ENCODE results near the gene MAN2A2.
"Not testable (repeated sequence)": the region's sequence is repeated elsewhere in the genome, so short reads cannot be mapped to it uniquely, and the experiment has no call there.

MAN2A2 gene

DNA sequence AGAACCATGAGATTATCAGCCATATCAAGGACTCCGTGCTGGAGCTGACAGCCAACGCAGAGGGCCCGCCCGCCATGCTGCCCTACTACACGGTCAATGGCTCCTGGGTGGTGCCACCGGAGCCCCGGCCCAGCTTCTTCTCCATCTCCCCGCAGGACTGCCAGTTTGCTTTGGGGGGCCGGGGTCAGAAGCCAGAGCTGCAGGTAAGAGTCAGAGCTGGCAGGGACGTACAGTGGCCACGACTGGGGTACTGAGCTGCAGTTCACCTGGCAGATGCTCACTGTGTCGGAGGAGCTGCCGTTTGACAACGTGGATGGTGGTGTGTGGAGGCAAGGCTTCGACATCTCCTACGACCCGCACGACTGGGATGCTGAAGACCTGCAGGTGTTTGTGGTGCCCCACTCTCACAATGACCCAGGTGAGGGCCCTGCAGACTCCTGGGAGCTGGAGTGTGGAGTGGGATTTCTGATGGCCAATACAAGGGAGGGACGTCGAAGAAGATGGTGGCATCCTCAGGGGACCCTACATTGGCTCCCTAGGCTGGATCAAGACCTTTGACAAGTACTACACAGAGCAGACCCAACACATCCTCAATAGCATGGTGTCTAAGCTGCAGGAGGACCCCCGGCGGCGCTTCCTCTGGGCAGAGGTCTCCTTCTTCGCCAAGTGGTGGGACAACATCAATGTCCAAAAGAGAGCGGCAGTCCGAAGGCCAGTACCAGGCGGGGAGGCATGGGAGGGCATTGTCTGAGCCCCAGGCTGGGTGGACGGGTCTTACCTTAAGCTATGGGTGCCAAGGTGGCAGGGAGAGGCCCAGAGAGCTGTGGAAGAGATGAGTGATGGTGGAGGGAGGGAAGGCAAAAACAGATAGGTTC is 2.4 kb downstream of the MAN2A2 start:
- DNase-seq = no peak

DNA sequence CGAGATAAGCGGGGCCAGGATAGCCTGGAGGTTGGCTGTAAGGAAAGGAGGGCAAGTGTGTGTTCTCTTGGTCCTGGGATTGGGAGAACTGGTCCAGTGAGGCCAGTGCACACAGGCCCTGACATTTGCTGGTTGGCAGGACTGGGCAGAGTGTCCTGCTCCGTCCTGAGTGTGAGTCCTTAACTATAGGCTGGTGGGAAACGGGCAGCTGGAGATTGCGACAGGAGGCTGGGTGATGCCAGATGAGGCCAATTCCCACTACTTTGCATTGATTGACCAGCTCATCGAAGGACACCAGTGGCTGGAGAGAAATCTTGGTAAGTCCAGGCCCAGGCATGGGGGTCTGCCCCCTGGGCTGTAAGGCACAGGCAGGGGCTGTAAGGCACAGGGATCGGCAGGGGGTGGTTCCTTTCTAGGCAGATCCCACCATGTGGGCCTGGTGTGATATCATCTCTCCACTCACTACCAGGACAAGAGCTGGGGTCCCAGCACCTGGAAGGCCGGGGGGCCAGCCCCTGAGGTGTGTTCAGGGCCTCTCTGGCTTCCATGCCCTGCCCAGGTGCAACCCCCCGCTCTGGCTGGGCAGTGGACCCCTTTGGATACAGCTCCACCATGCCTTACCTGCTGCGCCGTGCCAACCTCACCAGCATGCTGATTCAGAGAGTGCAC is 3.2 kb downstream of the MAN2A2 start:
- DNase-seq = no peak

DNA sequence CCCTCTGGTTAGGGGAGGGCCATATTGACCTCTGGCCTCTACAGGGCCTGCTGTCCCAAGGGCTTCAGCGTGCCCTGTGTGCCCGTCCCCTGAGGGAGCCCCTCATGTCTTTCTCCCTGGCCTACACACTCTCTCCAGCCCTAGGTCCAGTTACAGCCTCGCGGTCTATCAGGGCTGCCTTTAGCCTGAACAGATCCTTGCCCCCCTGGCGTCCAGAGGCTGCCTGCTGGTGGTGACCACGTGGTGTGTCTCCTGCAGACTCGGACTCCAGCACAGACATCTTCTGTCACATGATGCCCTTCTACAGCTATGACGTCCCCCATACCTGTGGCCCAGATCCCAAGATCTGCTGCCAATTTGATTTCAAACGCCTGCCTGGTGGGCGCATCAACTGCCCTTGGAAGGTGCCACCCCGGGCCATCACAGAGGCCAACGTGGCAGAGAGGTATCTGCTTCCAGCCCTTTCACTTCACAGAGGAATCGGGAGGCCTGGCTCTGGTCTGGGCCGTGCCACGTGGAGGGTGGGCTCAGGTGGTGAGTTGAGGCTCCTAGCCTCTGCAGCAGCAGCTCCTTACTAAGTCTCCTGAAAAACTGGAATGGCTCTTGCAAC is 4.1 kb downstream of the MAN2A2 start:
- DNase-seq = no peak

DNA sequence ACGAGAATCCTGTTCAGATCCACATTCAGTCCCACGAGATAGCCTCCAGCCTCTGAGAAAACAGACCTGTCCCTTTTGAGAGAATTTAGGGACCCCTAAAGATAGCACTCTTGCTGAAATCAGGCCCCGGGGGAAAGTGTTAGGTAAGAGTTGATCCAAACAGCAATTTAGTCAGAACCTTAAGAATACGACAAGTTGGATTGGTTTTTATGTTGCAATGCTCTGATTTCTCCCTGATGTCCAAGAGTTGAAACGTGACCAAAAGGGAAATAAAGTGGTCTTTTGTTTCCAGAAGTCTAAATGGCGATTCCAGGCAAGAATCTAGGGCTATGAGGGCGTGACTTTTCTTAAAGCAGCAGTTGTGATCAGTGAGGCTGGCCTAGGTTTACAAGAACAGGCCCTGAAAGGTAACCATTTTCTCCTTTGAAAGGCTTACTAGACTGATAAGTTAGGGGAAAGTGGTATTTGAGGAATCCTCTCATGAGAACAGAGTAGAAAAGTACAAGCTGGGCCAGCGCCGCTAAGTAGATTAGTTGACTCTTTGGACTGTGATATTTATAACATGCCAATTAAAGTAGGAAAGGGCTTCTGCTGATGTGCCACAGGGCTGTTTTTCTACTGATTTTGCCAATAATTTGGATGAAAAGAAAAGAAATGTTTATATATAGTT is 4.9 kb downstream of the MAN2A2 start:
- DNase-seq = no peak

DNA sequence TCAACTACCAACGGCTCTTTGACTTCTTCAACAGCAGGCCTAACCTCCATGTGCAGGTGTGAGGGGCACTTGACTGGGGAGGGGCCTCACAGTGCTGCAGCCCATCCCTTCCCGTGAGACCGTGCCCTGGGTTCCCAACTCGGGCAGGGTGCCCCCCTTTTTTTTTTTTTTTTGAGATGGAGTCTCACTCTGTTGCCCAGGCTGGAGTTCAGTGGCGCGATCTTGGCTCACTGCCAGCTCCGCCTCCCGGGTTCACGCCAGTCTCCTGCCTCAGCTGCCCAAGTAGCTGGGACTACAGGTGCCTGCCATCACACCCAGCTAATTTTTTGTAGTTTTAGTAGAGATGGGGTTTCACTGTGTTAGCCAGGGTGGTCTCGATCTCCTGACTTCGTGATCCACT is 6.3 kb downstream of the MAN2A2 start:
- not testable (repeated sequence) for DNase-seq

DNA sequence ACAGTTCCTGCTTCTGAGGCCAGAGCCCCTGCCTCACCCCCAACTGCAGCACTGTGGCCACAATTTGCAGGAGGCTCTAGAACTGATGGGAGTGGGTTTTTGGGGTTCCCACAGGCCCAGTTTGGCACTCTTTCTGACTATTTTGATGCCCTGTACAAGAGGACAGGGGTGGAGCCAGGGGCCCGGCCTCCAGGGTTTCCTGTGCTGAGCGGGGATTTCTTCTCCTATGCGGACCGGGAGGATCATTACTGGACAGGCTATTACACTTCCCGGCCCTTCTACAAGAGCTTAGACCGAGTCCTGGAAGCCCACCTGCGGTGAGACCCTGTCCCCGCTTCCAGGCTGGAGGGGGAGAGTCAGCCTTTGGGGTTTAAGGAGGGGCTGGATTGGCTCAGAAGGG is 6.9 kb downstream of the MAN2A2 start:
- DNase-seq = no peak

DNA sequence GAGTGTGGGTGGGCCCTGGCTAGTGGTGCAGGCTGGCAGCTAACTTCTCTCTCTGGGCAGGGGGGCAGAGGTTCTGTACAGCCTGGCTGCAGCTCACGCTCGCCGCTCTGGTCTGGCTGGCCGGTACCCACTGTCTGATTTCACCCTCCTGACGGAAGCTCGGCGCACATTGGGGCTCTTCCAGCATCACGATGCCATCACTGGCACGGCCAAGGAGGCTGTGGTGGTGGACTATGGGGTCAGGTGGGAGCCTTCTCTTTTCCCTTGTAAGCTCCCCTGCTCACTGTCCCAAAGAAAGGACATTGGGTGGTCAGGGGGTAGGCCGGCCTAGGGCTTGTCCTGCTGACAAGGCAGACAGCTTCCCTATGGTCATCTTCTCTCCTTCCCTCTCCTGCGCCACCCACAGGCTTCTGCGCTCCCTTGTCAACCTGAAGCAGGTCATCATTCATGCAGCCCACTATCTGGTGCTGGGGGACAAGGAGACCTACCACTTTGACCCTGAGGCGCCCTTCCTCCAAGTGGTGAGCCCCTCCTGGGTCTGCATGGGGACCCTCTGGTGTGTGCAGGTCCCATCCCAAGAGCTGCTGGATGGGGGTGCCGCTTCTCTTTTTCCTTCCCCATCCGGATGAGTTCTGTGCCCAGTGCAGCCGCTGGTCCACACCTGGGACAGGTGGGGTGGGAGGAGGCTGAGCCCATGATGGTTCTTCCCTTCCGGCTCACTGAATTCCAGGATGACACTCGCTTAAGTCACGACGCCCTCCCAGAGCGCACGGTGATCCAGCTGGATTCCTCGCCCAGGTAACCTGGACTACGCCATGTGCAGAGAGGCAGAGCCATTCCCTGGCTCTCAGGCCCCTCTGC is 7.6 kb downstream of the MAN2A2 start:
- DNase-seq = no peak

DNA sequence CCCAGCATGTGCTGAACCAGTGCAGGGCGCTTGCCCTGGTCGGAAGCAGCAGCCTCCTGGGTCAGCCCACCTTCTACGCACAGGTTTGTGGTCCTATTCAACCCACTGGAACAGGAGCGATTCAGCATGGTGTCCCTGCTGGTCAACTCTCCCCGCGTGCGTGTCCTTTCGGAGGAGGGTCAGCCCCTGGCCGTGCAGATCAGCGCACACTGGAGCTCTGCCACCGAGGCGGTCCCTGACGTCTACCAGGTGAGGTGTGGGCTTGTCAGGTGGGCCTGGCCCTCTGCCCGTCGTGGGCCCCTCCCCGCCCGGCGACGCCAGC is 8.2 kb downstream of the MAN2A2 start:
- DNase-seq = no peak

- no peak for DNase-seq
Measured at GRCh38 chr15:90911906-90912769, 9.0 kb downstream of the MAN2A2 start.

DNA sequence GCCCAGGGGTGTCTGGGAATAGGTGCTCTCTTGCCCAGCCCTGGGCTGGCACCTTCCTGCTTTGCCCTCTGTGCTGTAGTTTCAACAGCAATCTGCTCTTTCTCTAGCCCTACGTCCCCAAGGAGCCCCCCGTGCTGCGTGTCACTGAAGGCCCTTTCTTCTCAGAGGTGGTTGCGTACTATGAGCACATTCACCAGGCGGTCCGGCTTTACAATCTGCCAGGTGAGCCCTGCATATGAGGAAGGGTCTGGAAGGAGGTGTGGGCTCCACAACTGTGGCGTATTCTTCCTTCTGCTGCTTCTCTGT is 9.6 kb downstream of the MAN2A2 start:
- DNase-seq = no peak

DNA sequence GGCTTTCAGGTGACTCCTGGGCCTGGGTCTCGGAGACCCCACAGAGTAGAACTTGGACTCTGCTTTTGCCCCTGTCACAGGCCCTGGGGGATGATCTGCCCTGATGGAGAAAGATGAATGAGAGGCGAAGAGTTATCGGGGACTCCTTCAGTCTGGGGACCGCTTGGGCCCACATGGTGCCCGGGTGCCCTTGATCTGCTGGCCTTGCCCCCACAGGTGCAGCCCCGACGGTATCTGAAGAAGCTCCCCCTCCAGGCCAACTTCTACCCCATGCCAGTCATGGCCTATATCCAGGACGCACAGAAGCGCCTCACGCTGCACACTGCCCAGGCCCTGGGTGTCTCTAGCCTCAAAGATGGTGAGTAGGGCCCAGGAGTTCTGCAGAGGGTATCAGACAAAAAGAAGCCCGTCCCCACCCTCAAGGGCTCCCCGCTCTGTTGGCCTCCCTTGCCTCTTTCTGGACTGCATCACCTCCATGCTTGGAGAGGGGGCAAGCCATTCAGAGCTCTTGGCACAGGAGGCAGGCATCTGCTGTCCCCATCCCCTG is 10.4 kb downstream of the MAN2A2 start:
- no peak for DNase-seq

DNA sequence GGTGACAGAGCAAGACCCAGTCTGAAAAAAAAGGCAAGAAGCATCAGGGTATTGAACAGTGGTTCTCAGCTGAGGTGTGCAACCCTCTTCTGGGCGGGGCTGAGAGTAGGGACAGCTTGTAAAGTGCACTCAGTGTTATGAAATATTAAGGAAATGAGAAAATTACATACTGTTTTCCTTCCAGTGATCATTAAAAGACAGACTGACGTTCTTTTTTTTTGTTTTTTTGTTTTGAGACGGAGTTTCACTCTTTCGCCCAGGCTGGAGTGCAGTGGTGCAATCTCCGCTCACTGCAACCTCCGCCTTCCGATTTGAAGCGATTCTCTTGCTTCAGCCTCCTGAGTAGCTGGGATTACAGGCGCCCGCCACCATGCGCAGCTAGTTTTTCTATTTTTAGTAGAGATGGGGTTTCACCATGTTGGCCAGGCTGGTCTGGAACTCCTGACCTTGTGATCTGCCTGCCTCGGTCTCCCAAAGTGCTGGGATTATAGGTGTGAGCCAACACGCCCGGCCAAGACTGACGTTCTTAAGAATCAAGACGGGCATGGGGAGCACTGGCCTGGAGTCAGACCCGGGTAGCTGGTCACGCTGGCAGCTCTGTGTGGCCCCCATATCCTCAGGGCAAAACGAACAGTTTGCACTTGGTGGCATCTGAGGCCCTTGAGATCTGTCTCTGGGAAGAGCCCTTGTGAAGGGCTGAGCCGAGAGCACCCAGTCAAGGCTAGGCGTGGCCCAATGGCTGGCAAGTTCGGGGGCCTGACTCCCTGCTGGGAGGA is 11.4 kb downstream of the MAN2A2 start:
- DNase-seq = no peak

- DNase-seq = no peak
Measured at GRCh38 chr15:90915216-90915807, 12.2 kb downstream of the MAN2A2 start.

- no peak for DNase-seq
Measured at GRCh38 chr15:90915808-90916440, 12.8 kb downstream of the MAN2A2 start.

GRCh38 chr15:90916461-90916860 is 13.4 kb downstream of the MAN2A2 start:
- no peak for DNase-seq

GRCh38 chr15:90917569-90917968 is 14.5 kb downstream of the MAN2A2 start:
- no peak for DNase-seq

- no peak for DNase-seq
Measured at GRCh38 chr15:90918034-90918788, 15.1 kb downstream of the MAN2A2 start.

DNA sequence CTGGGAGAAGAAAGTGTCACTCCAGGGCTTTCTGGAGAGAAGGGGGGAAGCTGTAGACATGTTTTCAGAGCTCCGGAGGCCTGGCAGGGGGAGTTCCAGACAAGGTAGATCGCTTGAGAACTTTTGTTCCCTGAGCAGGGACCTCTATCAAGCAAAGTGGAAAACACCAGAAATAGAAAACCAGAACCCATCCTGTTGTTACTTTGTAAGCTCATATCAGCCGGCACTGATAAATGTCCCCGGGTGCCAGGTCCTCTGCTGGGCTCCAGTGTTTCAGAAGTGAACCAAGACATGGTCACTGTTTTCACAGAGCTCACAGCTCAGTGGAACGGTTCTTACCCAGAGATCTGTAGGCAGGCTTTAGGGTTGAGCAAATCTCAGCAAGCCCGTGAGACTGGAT is 15.7 kb downstream of the MAN2A2 start:
- no peak for DNase-seq

GRCh38 chr15:90921887-90922286 is 18.8 kb downstream of the MAN2A2 start:
- DNase-seq = no peak

All from EL (cell line).